ENCODE measurements around the gene STAM.

The STAM gene

DNA sequence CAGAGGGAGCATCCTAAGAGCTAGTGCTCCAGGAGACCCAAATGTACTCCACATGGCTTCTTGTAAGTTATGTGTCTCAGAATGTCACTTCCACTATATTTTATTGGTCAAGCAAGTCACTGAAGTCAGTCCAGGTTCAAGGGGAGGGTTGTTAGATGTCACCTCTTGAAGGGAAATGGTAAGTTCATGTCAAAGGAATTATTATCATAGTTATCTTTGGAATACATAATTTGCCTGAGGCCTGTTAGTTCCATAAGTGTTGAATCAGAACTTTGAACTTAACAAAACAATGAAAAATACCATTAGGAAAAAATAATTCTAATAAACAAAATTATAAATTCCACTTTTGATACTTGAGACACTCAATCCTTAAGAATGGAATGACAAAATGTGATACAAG, 30.6 kb downstream of the STAM start:
- ChIA-PET CTCF (no interaction called here), POLR2A (interaction anchor here (1.8 kb wide), 1 partner anchor 31 kb away, joined by 9 read pairs; the partner anchor contains the start of gene STAM)
- no peak overlapping the region for H3K27ac ChIP-seq (ENCODE audit: extremely low read depth, low read depth, low read length)
- peaks cover 8% of the 10 kb centered on the region; the same call in 1 of the 2 replicates for H3K4me1 ChIP-seq (ENCODE audit: control insufficient read depth, insufficient read depth, low read length)
- H3K4me3 ChIP-seq (ENCODE audit: low read depth, low read length) = no peak overlapping the region
- H3K9me3 ChIP-seq (ENCODE audit: control insufficient read depth, insufficient read depth, low read depth, low read length) = no peaks in the 10 kb centered on the region
- TF ChIP-seq ZNF548 (tag by site-specific recombination; IDR thresholded peaks at IDR 0.05) (no peak), ZNF10 (tag by site-specific recombination; IDR thresholded peaks at IDR 0.05) (no peak), ZNF521 (tag by site-specific recombination; IDR thresholded peaks at IDR 0.05) (no peak), ZNF777 (tag by site-specific recombination; IDR thresholded peaks at IDR 0.05; ENCODE audit: borderline replicate concordance) (no peak), ZNF174 (tag by site-specific recombination; IDR thresholded peaks at IDR 0.05) (no peak), ZNF707 (tag by site-specific recombination; IDR thresholded peaks at IDR 0.05) (no peak), ZNF544 (tag by site-specific recombination; IDR thresholded peaks at IDR 0.05) (no peak), ZBTB17 (tag by site-specific recombination; IDR thresholded peaks at IDR 0.05) (no peak), ZNF830 (tag by site-specific recombination; IDR thresholded peaks at IDR 0.05; ENCODE audit: low read depth) (no peak), MEIS1 (CRISPR knock-in tag; IDR thresholded peaks at IDR 0.05; ENCODE audit: borderline replicate concordance) (no peak), ZXDB (tag by site-specific recombination; IDR thresholded peaks at IDR 0.05) (no peak), ZFP37 (tag by site-specific recombination; IDR thresholded peaks at IDR 0.05) (no peak), ZNF19 (tag by site-specific recombination; IDR thresholded peaks at IDR 0.05; ENCODE audit: low read depth) (no peak), ZNF433 (tag by site-specific recombination; IDR thresholded peaks at IDR 0.05; ENCODE audit: low read depth) (no peak), ZNF529 (tag by site-specific recombination; IDR thresholded peaks at IDR 0.05; ENCODE audit: insufficient replicate concordance) (no peak)
- TF ChIP-seq, protein P1, sequence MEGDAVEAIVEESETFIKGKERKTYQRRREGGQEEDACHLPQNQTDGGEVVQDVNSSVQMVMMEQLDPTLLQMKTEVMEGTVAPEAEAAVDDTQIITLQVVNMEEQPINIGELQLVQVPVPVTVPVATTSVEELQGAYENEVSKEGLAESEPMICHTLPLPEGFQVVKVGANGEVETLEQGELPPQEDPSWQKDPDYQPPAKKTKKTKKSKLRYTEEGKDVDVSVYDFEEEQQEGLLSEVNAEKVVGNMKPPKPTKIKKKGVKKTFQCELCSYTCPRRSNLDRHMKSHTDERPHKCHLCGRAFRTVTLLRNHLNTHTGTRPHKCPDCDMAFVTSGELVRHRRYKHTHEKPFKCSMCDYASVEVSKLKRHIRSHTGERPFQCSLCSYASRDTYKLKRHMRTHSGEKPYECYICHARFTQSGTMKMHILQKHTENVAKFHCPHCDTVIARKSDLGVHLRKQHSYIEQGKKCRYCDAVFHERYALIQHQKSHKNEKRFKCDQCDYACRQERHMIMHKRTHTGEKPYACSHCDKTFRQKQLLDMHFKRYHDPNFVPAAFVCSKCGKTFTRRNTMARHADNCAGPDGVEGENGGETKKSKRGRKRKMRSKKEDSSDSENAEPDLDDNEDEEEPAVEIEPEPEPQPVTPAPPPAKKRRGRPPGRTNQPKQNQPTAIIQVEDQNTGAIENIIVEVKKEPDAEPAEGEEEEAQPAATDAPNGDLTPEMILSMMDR (tag by site-specific recombination; IDR thresholded peaks at IDR 0.05) = no peak
- TF ChIP-seq, protein P2, sequence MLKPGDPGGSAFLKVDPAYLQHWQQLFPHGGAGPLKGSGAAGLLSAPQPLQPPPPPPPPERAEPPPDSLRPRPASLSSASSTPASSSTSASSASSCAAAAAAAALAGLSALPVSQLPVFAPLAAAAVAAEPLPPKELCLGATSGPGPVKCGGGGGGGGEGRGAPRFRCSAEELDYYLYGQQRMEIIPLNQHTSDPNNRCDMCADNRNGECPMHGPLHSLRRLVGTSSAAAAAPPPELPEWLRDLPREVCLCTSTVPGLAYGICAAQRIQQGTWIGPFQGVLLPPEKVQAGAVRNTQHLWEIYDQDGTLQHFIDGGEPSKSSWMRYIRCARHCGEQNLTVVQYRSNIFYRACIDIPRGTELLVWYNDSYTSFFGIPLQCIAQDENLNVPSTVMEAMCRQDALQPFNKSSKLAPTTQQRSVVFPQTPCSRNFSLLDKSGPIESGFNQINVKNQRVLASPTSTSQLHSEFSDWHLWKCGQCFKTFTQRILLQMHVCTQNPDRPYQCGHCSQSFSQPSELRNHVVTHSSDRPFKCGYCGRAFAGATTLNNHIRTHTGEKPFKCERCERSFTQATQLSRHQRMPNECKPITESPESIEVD (tag by site-specific recombination; IDR thresholded peaks at IDR 0.05) = no peak
- TF ChIP-seq, protein P3, sequence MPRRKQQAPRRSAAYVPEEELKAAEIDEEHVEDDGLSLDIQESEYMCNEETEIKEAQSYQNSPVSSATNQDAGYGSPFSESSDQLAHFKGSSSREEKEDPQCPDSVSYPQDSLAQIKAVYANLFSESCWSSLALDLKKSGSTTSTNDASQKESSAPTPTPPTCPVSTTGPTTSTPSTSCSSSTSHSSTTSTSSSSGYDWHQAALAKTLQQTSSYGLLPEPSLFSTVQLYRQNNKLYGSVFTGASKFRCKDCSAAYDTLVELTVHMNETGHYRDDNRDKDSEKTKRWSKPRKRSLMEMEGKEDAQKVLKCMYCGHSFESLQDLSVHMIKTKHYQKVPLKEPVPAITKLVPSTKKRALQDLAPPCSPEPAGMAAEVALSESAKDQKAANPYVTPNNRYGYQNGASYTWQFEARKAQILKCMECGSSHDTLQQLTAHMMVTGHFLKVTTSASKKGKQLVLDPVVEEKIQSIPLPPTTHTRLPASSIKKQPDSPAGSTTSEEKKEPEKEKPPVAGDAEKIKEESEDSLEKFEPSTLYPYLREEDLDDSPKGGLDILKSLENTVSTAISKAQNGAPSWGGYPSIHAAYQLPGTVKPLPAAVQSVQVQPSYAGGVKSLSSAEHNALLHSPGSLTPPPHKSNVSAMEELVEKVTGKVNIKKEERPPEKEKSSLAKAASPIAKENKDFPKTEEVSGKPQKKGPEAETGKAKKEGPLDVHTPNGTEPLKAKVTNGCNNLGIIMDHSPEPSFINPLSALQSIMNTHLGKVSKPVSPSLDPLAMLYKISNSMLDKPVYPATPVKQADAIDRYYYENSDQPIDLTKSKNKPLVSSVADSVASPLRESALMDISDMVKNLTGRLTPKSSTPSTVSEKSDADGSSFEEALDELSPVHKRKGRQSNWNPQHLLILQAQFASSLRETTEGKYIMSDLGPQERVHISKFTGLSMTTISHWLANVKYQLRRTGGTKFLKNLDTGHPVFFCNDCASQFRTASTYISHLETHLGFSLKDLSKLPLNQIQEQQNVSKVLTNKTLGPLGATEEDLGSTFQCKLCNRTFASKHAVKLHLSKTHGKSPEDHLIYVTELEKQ (tag by site-specific recombination; IDR thresholded peaks at IDR 0.05; ENCODE audit: borderline replicate concordance) = no peak
- TF ChIP-seq, protein P4, sequence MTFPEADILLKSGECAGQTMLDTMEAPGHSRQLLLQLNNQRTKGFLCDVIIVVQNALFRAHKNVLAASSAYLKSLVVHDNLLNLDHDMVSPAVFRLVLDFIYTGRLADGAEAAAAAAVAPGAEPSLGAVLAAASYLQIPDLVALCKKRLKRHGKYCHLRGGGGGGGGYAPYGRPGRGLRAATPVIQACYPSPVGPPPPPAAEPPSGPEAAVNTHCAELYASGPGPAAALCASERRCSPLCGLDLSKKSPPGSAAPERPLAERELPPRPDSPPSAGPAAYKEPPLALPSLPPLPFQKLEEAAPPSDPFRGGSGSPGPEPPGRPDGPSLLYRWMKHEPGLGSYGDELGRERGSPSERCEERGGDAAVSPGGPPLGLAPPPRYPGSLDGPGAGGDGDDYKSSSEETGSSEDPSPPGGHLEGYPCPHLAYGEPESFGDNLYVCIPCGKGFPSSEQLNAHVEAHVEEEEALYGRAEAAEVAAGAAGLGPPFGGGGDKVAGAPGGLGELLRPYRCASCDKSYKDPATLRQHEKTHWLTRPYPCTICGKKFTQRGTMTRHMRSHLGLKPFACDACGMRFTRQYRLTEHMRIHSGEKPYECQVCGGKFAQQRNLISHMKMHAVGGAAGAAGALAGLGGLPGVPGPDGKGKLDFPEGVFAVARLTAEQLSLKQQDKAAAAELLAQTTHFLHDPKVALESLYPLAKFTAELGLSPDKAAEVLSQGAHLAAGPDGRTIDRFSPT (tag by site-specific recombination; IDR thresholded peaks at IDR 0.05) = no peak
- TF ChIP-seq, protein P5, sequence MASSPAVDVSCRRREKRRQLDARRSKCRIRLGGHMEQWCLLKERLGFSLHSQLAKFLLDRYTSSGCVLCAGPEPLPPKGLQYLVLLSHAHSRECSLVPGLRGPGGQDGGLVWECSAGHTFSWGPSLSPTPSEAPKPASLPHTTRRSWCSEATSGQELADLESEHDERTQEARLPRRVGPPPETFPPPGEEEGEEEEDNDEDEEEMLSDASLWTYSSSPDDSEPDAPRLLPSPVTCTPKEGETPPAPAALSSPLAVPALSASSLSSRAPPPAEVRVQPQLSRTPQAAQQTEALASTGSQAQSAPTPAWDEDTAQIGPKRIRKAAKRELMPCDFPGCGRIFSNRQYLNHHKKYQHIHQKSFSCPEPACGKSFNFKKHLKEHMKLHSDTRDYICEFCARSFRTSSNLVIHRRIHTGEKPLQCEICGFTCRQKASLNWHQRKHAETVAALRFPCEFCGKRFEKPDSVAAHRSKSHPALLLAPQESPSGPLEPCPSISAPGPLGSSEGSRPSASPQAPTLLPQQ (tag by site-specific recombination; IDR thresholded peaks at IDR 0.05) = no peak
- H3K36me3 ChIP-seq (ENCODE audit: control insufficient read depth in 2 of 2, insufficient read depth in 1 of 2, low read length in 2 of 2) = no peaks in the 10 kb centered on the region
